ENCODE results near the gene ADGRE2. TPM values are rescaled to one million over a fixed set of nuclear protein-coding genes. Genes with fewer than 3 reads are reported as not detected.
"Not testable (repeated sequence)": the region's sequence is repeated elsewhere in the genome, so short reads cannot be mapped to it uniquely, and the experiment has no call there.

Gene ADGRE2
- 4.9 TPM for total RNA-seq

DNA sequence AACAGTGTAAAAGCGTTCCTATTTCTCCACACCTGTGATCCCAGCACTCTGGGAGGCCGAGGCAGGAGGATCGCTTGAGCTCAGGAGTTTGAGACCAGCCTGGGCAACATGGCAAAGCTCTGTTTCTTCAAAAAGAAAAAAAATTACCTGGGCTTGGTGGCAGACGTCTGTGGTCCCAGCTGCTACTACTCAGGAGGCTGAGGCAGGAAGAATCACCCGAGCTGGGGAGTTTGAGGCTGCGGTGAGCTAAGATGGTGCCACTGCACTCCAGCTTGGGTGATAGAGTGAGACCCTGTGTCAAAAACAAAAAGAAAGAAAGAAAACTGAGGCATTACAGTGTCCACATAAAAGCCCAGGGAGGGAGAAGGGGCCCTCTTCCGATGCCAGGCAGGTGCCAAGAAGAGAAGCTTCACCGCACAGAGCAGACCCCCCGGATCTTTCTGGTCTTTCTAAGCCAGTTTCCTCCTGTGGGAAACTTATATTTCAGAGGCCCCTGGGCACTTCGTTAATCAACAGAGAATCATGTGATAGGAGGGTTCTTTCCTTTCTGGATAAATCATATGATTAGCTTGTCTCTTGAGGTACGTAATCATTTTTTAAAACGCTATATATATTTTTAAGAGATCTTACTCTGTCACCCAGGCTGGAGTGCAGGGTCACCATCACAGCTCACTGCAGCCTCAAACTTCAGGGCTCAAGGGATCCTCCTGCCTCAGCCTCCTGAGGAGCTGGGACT lies at the start of gene ADGRE2:
ADGRE2 (minus strand) TSS at position 451 of the 736 bp plus-strand sequence. CDS start 1,804 bp downstream, outside the sequence.
- H3K27ac ChIP-seq; H3K9me3 ChIP-seq; intact Hi-C loops (cut with DNase I); H3K27me3 ChIP-seq; H3K4me1 ChIP-seq; H3K4me3 ChIP-seq; DNase-seq (ENCODE audit: extremely low spot score in 2 of 2); H3K36me3 ChIP-seq: not testable (repeated sequence)

DNA sequence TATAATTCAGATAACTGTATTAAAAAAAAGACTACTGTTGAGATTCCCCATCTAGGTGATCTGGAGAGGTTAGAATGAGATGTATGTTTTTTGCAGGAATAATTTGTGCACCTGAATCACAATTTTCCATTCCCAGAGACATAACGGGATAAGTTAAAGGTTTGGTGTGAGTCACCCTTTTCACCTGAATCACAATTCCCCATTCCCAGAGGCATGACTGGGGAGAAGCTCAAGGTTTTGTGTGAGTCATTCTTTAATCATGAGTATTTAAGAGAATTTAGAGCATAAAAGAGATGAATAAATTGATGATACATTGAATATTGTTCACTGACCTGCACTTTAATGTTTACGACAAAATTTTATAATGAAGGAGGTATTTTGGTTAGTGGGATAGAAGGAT lies 47.6 kb upstream of the ADGRE2 start:
- Histone ChIP-seq H3K9me3 (no peaks in the 10 kb centered on the region), H3K27me3 (no peaks in the 10 kb centered on the region), H3K4me3 (no peak overlapping the region), H3K27ac (no peak overlapping the region), H3K4me1 (no peaks in the 10 kb centered on the region), H3K36me3 (no peaks in the 10 kb centered on the region)
- intact Hi-C loops (cut with DNase I): no loop called here
- no peak for TF ChIP-seq POLR2A (IDR thresholded peaks at IDR 0.05)
- TF ChIP-seq POLR2AphosphoS5 (IDR thresholded peaks at IDR 0.05; ENCODE audit: insufficient read depth in 1 of 2, low read depth in 1 of 2): peak in 1 of 2 donors; percentile 10
- no peak for DNase-seq (ENCODE audit: extremely low spot score in 2 of 2)

DNA sequence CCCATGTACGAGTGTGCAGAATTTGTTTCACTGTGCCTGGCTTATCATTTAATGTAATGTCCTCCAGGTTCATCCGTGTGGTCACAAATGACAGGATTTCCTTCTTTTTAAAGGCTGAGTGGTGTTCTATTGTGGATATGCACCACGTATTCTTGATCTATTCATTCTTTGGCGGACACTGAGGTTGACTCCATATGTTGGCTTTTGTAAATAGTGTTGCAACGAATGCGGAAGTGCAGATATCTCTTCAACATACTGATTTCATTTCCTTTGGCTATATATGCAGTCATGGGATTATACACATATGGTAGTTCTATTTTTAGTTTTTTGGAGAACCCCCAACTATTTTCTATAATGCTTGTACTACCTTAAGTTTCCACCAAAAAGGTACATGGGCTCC lies 43.6 kb upstream of the ADGRE2 start:
- DNase-seq (ENCODE audit: extremely low spot score in 2 of 2): no peak
- Histone ChIP-seq H3K27ac (no peak overlapping the region), H3K4me3 (no peak overlapping the region), H3K27me3 (no peaks in the 10 kb centered on the region), H3K36me3 (no peaks in the 10 kb centered on the region), H3K4me1 (no peaks in the 10 kb centered on the region), H3K9me3 (no peaks in the 10 kb centered on the region)
- TF ChIP-seq POLR2AphosphoS5 (IDR thresholded peaks at IDR 0.05; ENCODE audit: insufficient read depth in 1 of 2, low read depth in 1 of 2) (no peak), POLR2A (IDR thresholded peaks at IDR 0.05) (no peak)
- TF ChIP-seq, protein P1, sequence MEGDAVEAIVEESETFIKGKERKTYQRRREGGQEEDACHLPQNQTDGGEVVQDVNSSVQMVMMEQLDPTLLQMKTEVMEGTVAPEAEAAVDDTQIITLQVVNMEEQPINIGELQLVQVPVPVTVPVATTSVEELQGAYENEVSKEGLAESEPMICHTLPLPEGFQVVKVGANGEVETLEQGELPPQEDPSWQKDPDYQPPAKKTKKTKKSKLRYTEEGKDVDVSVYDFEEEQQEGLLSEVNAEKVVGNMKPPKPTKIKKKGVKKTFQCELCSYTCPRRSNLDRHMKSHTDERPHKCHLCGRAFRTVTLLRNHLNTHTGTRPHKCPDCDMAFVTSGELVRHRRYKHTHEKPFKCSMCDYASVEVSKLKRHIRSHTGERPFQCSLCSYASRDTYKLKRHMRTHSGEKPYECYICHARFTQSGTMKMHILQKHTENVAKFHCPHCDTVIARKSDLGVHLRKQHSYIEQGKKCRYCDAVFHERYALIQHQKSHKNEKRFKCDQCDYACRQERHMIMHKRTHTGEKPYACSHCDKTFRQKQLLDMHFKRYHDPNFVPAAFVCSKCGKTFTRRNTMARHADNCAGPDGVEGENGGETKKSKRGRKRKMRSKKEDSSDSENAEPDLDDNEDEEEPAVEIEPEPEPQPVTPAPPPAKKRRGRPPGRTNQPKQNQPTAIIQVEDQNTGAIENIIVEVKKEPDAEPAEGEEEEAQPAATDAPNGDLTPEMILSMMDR (IDR thresholded peaks at IDR 0.05): no peak
- intact Hi-C loops (cut with DNase I): no loop called here

DNA sequence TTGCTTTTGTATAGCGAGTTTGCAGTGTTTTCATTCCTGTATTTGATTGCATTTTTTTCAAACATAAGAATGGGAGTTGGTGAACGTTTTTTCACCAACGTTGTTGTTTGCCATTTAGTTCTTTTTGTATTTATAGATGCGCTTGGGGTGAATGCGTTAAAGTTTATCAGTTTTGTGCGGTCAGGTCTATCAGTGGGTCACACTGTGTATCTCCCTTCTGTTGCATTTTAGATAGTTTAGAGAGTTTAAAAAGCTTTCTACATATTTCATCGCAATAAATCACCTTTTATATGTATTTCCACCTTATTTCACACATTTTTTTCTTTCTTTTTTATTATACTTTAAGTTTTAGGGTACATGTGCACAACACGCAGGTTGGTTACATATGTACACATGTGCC lies 40.2 kb upstream of the ADGRE2 start:
- Histone ChIP-seq H3K9me3 (no peaks in the 10 kb centered on the region), H3K36me3 (no peaks in the 10 kb centered on the region), H3K27me3 (no peaks in the 10 kb centered on the region), H3K27ac (no peak overlapping the region), H3K4me3 (no peak overlapping the region), H3K4me1 (no peaks in the 10 kb centered on the region)
- intact Hi-C loops (cut with DNase I): no loop called here
- TF ChIP-seq POLR2A (IDR thresholded peaks at IDR 0.05) (no peak), POLR2AphosphoS5 (IDR thresholded peaks at IDR 0.05; ENCODE audit: insufficient read depth in 1 of 2, low read depth in 1 of 2) (no peak)
- TF ChIP-seq, protein P1 (IDR thresholded peaks at IDR 0.05): no peak
- no peak for DNase-seq (ENCODE audit: extremely low spot score in 2 of 2)

DNA sequence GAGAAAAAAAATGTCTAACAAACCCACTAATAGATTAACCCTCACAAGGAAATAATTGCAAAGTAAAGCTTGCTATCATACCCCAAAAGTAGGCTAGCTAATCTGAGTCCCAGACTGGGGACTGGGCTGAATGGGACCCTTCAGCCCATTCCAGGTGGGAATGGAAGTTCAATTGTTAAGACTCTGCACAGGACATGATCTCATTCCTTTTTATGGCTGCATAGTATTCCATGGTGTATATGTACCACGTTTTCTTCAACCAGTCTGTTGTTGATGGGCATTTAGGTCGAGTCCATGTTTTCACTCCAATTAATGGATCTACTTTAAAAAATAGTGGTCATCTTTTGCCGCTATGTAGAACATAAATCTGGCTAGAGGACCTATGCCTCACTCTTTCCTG lies 38.7 kb upstream of the ADGRE2 start:
- intact Hi-C loops (cut with DNase I): no loop called here

More for the DNA sequence above, 38.7 kb upstream of the ADGRE2 start:
- H3K27ac ChIP-seq: no peak overlapping the region
- no peaks in the 10 kb centered on the region for H3K9me3 ChIP-seq
- DNase-seq (ENCODE audit: extremely low spot score in 2 of 2): no peak
- no peaks in the 10 kb centered on the region for H3K4me1 ChIP-seq
- H3K36me3 ChIP-seq: no peaks in the 10 kb centered on the region
- TF ChIP-seq, protein P1 (IDR thresholded peaks at IDR 0.05): no peak
- TF ChIP-seq POLR2A (IDR thresholded peaks at IDR 0.05) (no peak), POLR2AphosphoS5 (IDR thresholded peaks at IDR 0.05; ENCODE audit: insufficient read depth in 1 of 2, low read depth in 1 of 2) (no peak)
- H3K27me3 ChIP-seq: no peaks in the 10 kb centered on the region
- no peak overlapping the region for H3K4me3 ChIP-seq

All from vagina (tissue), 2 donors.